K562 (cell line): ENCODE measurements around the gene TCL1B. TPM values are rescaled to one million over a fixed set of nuclear protein-coding genes. Genes with fewer than 3 reads are reported as not detected.

Source experiments
- ATAC-seq: fragments of 200-7000 bp; cut with Tn5 transposase; 3 replicates; pipeline ENCODE4 v1.9.1; 2020; ENCODE audit warnings: moderate library complexity
- BruUV-seq: library from RNA; stranded (reverse); fragments of 400-500 nt; replicated peaks from 2 replicates; lab custom pipeline; 2021; lab: Mats Ljungman, UMichigan
- CTCF ChIA-PET: fragments of 300-600 bp; formaldehyde crosslinking; extraction: SDS; loops from one replicate; lab custom pipeline; 2021; ENCODE audit warnings: low intra/inter-chr PET ratio; lab: Yijun Ruan, JAX
- POLR2A ChIA-PET: fragments of 300-600, 350-650 bp; sonication (Branson Sonifier 250); formaldehyde crosslinking; extraction: SDS; loops from one replicate; lab custom pipeline; 2021; ENCODE audit warnings: antibody characterized with exemption, inconsistent platforms; lab: Yijun Ruan, JAX
- DNase-seq, 4 experiments: peaks; one replicate each; pipeline versions ENCODE4 v3.0.0 to v3.0.0-alpha.2; 2011 to 2018; ENCODE audit warnings: low spot score in 3 of 4, mixed read lengths in 3 of 4; ENCODE audit errors: extremely low read depth in 1 of 4
- FAIRE-seq: peaks from 2 replicates; lab custom pipeline; 2011; peaks lifted over from hg19 to GRCh38; lab: Jason Lieb, UNC
- H2AFZ ChIP-seq: 2 replicates; pipeline ENCODE4 v1.6.0; 2011; ENCODE audit warnings: low read depth, low read length, control low read depth, inconsistent platforms
- H3K27ac ChIP-seq: fragments of 200-600 bp; 3 replicates; pipeline ENCODE4 v1.8.0; 2011; ENCODE audit warnings: low read depth, mild to moderate bottlenecking, control low read depth, inconsistent platforms, low read length, moderate library complexity, mixed read lengths; ENCODE audit errors: extremely low read depth
- H3K27me3 ChIP-seq, 2 experiments: fragments of 300-600 bp in 1 of 2; 2 replicates in 1 of 2; 3 replicates in 1 of 2; pipeline versions ENCODE4 v1.6.0 to v1.8.0; 2011; ENCODE audit warnings: inconsistent platforms in 2 of 2, low read length in 2 of 2, mild to moderate bottlenecking in 1 of 2, mixed read lengths in 1 of 2, moderate library complexity in 1 of 2; ENCODE audit not compliant: control insufficient read depth in 2 of 2, insufficient read depth in 2 of 2
- H3K36me3 ChIP-seq: fragments of 300-600 bp; 3 replicates; pipeline ENCODE4 v1.8.0; 2011; ENCODE audit warnings: mild to moderate bottlenecking, low read length, inconsistent platforms; ENCODE audit not compliant: control insufficient read depth, insufficient read depth
- H3K4me1 ChIP-seq, 2 experiments: fragments of 200-600 bp in 1 of 2; replicated peaks in 1 of 2; 2 replicates in 1 of 2; 3 replicates in 1 of 2; pipeline versions ENCODE4 v1.5.1 to v1.8.0; 2011; ENCODE audit warnings: inconsistent platforms in 2 of 2, low read length in 2 of 2, mild to moderate bottlenecking in 1 of 2, mixed read lengths in 1 of 2, moderate library complexity in 1 of 2; ENCODE audit not compliant: control insufficient read depth in 2 of 2, insufficient read depth in 2 of 2
- H3K4me2 ChIP-seq: 2 replicates; pipeline ENCODE4 v1.6.1; 2011; ENCODE audit warnings: low read length, control low read depth, inconsistent platforms, mixed read lengths; ENCODE audit not compliant: insufficient read depth
- H3K4me3 ChIP-seq: fragments of 200-600 bp; sonication (generic), shearing (Covaris generic); 2 replicates; pipeline ENCODE4 v1.5.1; 2016; ENCODE audit warnings: control low read depth, inconsistent platforms
- H3K79me2 ChIP-seq: fragments of 200-600 bp; 3 replicates; pipeline ENCODE4 v1.8.0; 2011; ENCODE audit warnings: low read length, inconsistent platforms; ENCODE audit not compliant: control insufficient read depth, insufficient read depth
- H3K9ac ChIP-seq, 2 experiments: 2 replicates each; pipeline versions ENCODE4 v1.6.0 to v1.6.1; 2011; ENCODE audit warnings: low read depth in 2 of 2, low read length in 2 of 2, control low read depth in 1 of 2, inconsistent platforms in 1 of 2, mild to moderate bottlenecking in 1 of 2, mixed read lengths in 1 of 2; ENCODE audit not compliant: insufficient read depth in 1 of 2
- H3K9me1 ChIP-seq: one replicate; pipeline ENCODE4 v1.6.0; 2011; ENCODE audit warnings: inconsistent platforms, mild to moderate bottlenecking, low read length, moderate library complexity; ENCODE audit not compliant: control insufficient read depth, insufficient read depth
- H3K9me3 ChIP-seq: replicated peaks from 2 replicates; pipeline ENCODE4 v1.5.1; 2011; ENCODE audit warnings: low read depth, low read length, inconsistent platforms; ENCODE audit not compliant: control insufficient read depth, insufficient read depth
- H4K20me1 ChIP-seq: replicated peaks from 2 replicates; pipeline ENCODE4 v1.6.1; 2011; ENCODE audit warnings: low read length, inconsistent platforms, mixed read lengths; ENCODE audit not compliant: control insufficient read depth, insufficient read depth
- BCOR ChIP-seq: fragments of 450-650 bp; IDR thresholded peaks from 2 replicates; pipeline ENCODE4 v1.6.1; 2016
- CHD1 ChIP-seq: fragments of 200-600 bp; sonication (generic); IDR thresholded peaks from one replicate; pipeline ENCODE4 v1.6.1; 2012; ENCODE audit warnings: mild to moderate bottlenecking, moderate library complexity, low read length, inconsistent platforms
- ESRRB ChIP-seq: fragments of 250-450 bp; sonication (Bioruptor Pico); IDR thresholded peaks from 2 replicates; pipeline ENCODE4 v1.5.0; 2020; ENCODE audit warnings: mild to moderate bottlenecking, moderate library complexity, borderline replicate concordance
- FOS ChIP-seq: IDR thresholded peaks from 3 replicates; pipeline ENCODE4 v1.6.1; 2011; ENCODE audit not compliant: insufficient read length; ENCODE audit errors: extremely low read depth
- HNRNPUL1 ChIP-seq: fragments of 200-400 bp; formaldehyde crosslinking; IDR thresholded peaks from 2 replicates; pipeline ENCODE4 v1.6.1; 2017; ENCODE audit warnings: low read length
- MCM2 ChIP-seq: fragments of 450-650 bp; IDR thresholded peaks from 2 replicates; pipeline ENCODE4 v1.6.1; 2017; ENCODE audit warnings: low read depth, mild to moderate bottlenecking
- NBN ChIP-seq: fragments of 450-650 bp; IDR thresholded peaks from 2 replicates; pipeline ENCODE4 v1.6.1; 2016; ENCODE audit warnings: low read depth, mild to moderate bottlenecking
- NCOA2 ChIP-seq, 2 experiments: fragments of 450-650 bp; IDR thresholded peaks; 2 replicates each; pipeline ENCODE4 v1.6.1; 2018; ENCODE audit warnings: mild to moderate bottlenecking in 2 of 2, moderate library complexity in 1 of 2; ENCODE audit not compliant: partially characterized antibody in 2 of 2
- POLR3G ChIP-seq: IDR thresholded peaks from 2 replicates; pipeline ENCODE4 v1.6.1; 2011; ENCODE audit not compliant: insufficient read length, insufficient replicate concordance; ENCODE audit errors: extremely low read depth
- PRPF4 ChIP-seq: fragments of 200-400 bp; formaldehyde crosslinking; IDR thresholded peaks from one replicate; pipeline ENCODE4 v1.6.1; 2017; ENCODE audit warnings: low read length, low read depth, mild to moderate bottlenecking; ENCODE audit not compliant: insufficient read depth, poor library complexity, severe bottlenecking
- RB1 ChIP-seq: fragments of 450-650 bp; IDR thresholded peaks from 2 replicates; pipeline ENCODE4 v1.6.1; 2017; ENCODE audit warnings: low read depth, mild to moderate bottlenecking
- SRSF7 ChIP-seq: fragments of 200-400 bp; formaldehyde crosslinking; optimal IDR thresholded peaks from 2 replicates; pipeline ENCODE3; 2017; ENCODE audit warnings: mild to moderate bottlenecking, low read depth, low read length
- WGBS: fragments of 100-300 bp; shearing (Covaris generic); methylation state at CpG from one replicate; pipeline ENCODE4 v1.1.6; 2016; ENCODE audit warnings: low coverage, mixed read lengths; ENCODE audit not compliant: insufficient coverage; ENCODE audit errors: missing lambda C conversion rate; 5-methylcytosine and 5-hydroxymethylcytosine counted together
- in situ Hi-C: fragments of 300-500 bp; cut with MboI; formaldehyde crosslinking; loops from 4 replicates; pipeline ENCODE4 v1.15.0; 2018; ENCODE audit warnings: inconsistent platforms, mixed read lengths
- intact Hi-C: fragments of 100-400 bp; cut with micrococcal nuclease; formaldehyde crosslinking; loops from 2 replicates; pipeline ENCODE4 v1.14.2; 2022
- polyA plus RNA-seq, 8 experiments: library from polyadenylated mRNA; depleted of rRNA in 4 of 8; stranded (reverse) in 5 of 8; unstranded in 3 of 8; fragments of >200 nt; fragmentation: Nextera tagmentation in 2 of 8; fragmentation: Illumina TruSeq in 1 of 8; extraction: Ambion mirVana in 2 of 8; extraction: Trizol in 1 of 8; gene quantifications; 2 replicates each; pipeline versions ENCODE4 v1.2.1 to v1.2.3, GENCODE V29; 2011 to 2014; ENCODE audit warnings: inconsistent platforms in 1 of 8, missing spikeins in 1 of 8
- total RNA-seq, 7 experiments: library from RNA; depleted of rRNA in 6 of 7; stranded (reverse); fragments of >200 nt in 6 of 7; fragmentation: Illumina TruSeq in 2 of 7; extraction: Trizol in 2 of 7; gene quantifications; 2 replicates each; pipeline versions ENCODE4 v1.2.1 to v1.2.3, GENCODE V29; 2011 to 2021; ENCODE audit warnings: low replicate concordance in 1 of 7
- TF ChIP-seq, protein P1 (sequence below), 3 experiments: fragments of 200-800 bp in 1 of 3; fragments of 250-450 bp in 1 of 3; fragments of 450-650 bp in 1 of 3; sonication (Bioruptor Pico) in 1 of 3; sonication (Bioruptor generic) in 1 of 3; formaldehyde crosslinking in 1 of 3; IDR thresholded peaks; 2 replicates each; pipeline versions ENCODE4 v1.6.1 to v1.8.0; 2016 to 2022; ENCODE audit warnings: mild to moderate bottlenecking in 2 of 3, missing genetic modification characterization in 2 of 3, missing compliant biosample characterization in 1 of 3, moderate library complexity in 1 of 3
- TF ChIP-seq, protein P2 (sequence below): fragments of 450-650 bp; IDR thresholded peaks from one replicate; pipeline ENCODE4 v1.6.1; 2018; ENCODE audit warnings: mild to moderate bottlenecking, moderate library complexity; ENCODE audit not compliant: partially characterized antibody
- TF ChIP-seq, protein P3 (sequence below): sonication (generic); formaldehyde crosslinking; IDR thresholded peaks from 2 replicates; pipeline ENCODE4 v1.5.0; 2020; ENCODE audit warnings: missing genetic modification reagents

Gene TCL1B
- total and polyA plus RNA-seq, 9 of the 15 experiments (the other 6 are each of a cell fraction or from before 2014, with no cell fraction given), result not detected

DNA sequence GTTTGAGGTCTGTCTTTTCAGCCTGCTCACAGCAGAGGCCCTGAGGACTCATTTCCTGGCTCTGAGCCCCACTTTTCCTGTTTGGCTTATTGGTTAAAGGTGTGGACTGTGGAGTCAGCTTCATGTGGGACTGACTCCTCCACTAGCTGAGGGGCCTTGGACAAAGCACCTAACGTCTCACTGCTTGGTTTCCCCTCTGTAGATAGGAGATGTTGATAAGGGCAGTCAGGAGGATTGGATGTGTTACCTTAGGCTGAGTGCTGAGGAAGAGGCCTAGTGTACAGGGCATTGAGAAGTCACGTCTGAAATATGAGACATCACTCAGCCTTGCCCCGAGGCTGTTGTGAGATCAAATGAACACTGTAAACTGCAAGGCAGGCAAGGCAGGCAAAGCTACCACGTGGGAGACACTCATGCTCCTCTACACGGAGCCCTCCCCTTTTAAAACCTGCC is 54.8 kb downstream of the TCL1B start (continued):
- TF ChIP-seq, protein P1, sequence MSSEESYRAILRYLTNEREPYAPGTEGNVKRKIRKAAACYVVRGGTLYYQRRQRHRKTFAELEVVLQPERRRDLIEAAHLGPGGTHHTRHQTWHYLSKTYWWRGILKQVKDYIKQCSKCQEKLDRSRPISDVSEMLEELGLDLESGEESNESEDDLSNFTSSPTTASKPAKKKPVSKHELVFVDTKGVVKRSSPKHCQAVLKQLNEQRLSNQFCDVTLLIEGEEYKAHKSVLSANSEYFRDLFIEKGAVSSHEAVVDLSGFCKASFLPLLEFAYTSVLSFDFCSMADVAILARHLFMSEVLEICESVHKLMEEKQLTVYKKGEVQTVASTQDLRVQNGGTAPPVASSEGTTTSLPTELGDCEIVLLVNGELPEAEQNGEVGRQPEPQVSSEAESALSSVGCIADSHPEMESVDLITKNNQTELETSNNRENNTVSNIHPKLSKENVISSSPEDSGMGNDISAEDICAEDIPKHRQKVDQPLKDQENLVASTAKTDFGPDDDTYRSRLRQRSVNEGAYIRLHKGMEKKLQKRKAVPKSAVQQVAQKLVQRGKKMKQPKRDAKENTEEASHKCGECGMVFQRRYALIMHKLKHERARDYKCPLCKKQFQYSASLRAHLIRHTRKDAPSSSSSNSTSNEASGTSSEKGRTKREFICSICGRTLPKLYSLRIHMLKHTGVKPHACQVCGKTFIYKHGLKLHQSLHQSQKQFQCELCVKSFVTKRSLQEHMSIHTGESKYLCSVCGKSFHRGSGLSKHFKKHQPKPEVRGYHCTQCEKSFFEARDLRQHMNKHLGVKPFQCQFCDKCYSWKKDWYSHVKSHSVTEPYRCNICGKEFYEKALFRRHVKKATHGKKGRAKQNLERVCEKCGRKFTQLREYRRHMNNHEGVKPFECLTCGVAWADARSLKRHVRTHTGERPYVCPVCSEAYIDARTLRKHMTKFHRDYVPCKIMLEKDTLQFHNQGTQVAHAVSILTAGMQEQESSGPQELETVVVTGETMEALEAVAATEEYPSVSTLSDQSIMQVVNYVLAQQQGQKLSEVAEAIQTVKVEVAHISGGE (CRISPR knock-in tag; IDR thresholded peaks at IDR 0.05), result no peak
- TF ChIP-seq SRSF7 (no peak), NCOA2 (IDR thresholded peaks at IDR 0.05; ENCODE audit: partially characterized antibody in 2 of 2) (no peak), MCM2 (no peak), FOS (no peak)

DNA sequence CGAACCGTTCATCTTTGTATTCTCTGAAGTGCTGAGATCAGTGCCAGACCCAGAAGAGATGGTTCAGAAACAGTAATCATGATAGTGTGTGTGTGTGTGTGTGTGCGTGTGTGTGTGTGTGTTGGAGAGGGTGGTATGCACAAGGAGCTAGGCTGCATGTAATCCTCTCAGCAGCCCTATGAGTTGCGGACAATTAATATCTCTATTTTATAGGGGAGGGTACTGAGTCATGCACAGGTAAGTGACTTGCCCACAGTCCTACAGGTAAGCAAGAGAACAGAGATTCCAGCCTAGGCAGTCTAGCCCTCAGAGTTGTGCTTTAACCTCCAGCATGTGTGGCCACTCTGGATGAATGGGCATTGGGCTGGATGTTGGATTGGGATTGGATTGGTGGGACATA is 55.6 kb downstream of the TCL1B start:
- H3K27ac ChIP-seq, result no peak overlapping the region
- no peak for DNase-seq
- POLR2A ChIA-PET, result no interaction called here
- H3K4me3 ChIP-seq, result no peak overlapping the region
- no peak overlapping the region for H3K9ac ChIP-seq
- in situ Hi-C loops (no loop called here), intact Hi-C loops (no loop called here)
- TF ChIP-seq NBN, result no peak
- TF ChIP-seq, protein P2, sequence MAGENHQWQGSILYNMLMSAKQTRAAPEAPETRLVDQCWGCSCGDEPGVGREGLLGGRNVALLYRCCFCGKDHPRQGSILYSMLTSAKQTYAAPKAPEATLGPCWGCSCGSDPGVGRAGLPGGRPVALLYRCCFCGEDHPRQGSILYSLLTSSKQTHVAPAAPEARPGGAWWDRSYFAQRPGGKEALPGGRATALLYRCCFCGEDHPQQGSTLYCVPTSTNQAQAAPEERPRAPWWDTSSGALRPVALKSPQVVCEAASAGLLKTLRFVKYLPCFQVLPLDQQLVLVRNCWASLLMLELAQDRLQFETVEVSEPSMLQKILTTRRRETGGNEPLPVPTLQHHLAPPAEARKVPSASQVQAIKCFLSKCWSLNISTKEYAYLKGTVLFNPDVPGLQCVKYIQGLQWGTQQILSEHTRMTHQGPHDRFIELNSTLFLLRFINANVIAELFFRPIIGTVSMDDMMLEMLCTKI, result no peak
- no peak for TF ChIP-seq RB1
- TF ChIP-seq PRPF4, result no peak
- TF ChIP-seq POLR3G, result no peak
- TF ChIP-seq ESRRB (CRISPR knock-in tag), result no peak
- TF ChIP-seq, protein P3, sequence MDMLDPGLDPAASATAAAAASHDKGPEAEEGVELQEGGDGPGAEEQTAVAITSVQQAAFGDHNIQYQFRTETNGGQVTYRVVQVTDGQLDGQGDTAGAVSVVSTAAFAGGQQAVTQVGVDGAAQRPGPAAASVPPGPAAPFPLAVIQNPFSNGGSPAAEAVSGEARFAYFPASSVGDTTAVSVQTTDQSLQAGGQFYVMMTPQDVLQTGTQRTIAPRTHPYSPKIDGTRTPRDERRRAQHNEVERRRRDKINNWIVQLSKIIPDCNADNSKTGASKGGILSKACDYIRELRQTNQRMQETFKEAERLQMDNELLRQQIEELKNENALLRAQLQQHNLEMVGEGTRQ, result no peak
- no peak for TF ChIP-seq HNRNPUL1
- TF ChIP-seq BCOR, result no peak
- no peak for TF ChIP-seq CHD1
- FAIRE-seq, result no peak
- no TSS peak for BruUV-seq
- CTCF ChIA-PET, result no interaction called here
- H2AFZ ChIP-seq, result no peak overlapping the region
- H3K9me1 ChIP-seq, result no peaks in the 10 kb centered on the region
- no peak for ATAC-seq
- H3K79me2 ChIP-seq, result no peaks in the 10 kb centered on the region
- H3K4me1 ChIP-seq, result no peaks in the 10 kb centered on the region
- H3K36me3 ChIP-seq, result no peaks in the 10 kb centered on the region
- 0% methylated on average over 4 of the region's 4 CpGs for WGBS
- no peaks in the 10 kb centered on the region for H3K27me3 ChIP-seq
- H4K20me1 ChIP-seq, result no peaks in the 10 kb centered on the region
- H3K9me3 ChIP-seq, result no peaks in the 10 kb centered on the region
- H3K4me2 ChIP-seq, result no peak overlapping the region
